ENCODE results near the gene PPFIBP1.
"Not testable (repeated sequence)": the region's sequence is repeated elsewhere in the genome, so short reads cannot be mapped to it uniquely, and the experiment has no call there.

PPFIBP1 gene

GRCh38 chr12:27576667-27577347, 52.8 kb downstream of the PPFIBP1 start:
- no peak for DNase-seq
- Mint-ChIP-seq H3K36me3 (peaks cover 2% of the 10 kb centered on the region), H3K4me3 (no peak overlapping the region), H3K4me1 (peaks cover 20% of the 10 kb centered on the region), H3K9me3 (no peaks in the 10 kb centered on the region), H3K27me3 (no peaks in the 10 kb centered on the region), H3K27ac (no peak overlapping the region)
- CTCF ChIA-PET: no interaction called here

GRCh38 chr12:27577688-27578087, 53.7 kb downstream of the PPFIBP1 start:
- no peak overlapping the region for H3K4me3 Mint-ChIP-seq
- peaks cover 24% of the 10 kb centered on the region for H3K4me1 Mint-ChIP-seq
- CTCF ChIA-PET: no interaction called here
- no peaks in the 10 kb centered on the region for H3K27me3 Mint-ChIP-seq
- H3K36me3 Mint-ChIP-seq: peaks cover 2% of the 10 kb centered on the region
- H3K9me3 Mint-ChIP-seq: no peaks in the 10 kb centered on the region
- no peak overlapping the region for H3K27ac Mint-ChIP-seq
- DNase-seq: no peak

GRCh38 chr12:27578689-27579372, 54.8 kb downstream of the PPFIBP1 start:
- peaks cover 24% of the 10 kb centered on the region for H3K4me1 Mint-ChIP-seq
- H3K27ac Mint-ChIP-seq: no peak overlapping the region
- CTCF ChIA-PET: no interaction called here
- H3K4me3 Mint-ChIP-seq: no peak overlapping the region
- H3K36me3 Mint-ChIP-seq: peaks cover 2% of the 10 kb centered on the region
- no peaks in the 10 kb centered on the region for H3K9me3 Mint-ChIP-seq
- H3K27me3 Mint-ChIP-seq: no peaks in the 10 kb centered on the region
- no peak for DNase-seq

- H3K9me3 Mint-ChIP-seq: no peaks in the 10 kb centered on the region
- H3K4me1 Mint-ChIP-seq: peaks cover 26% of the 10 kb centered on the region
- no peak overlapping the region for H3K4me3 Mint-ChIP-seq
- no peak for DNase-seq
- CTCF ChIA-PET: interaction anchor here (0.6 kb wide), 1 partner anchor 53 kb away, joined by 3 read pairs; no protein-coding TSS in a partner anchor
- H3K27ac Mint-ChIP-seq: no peak overlapping the region
- H3K36me3 Mint-ChIP-seq: peaks cover 2% of the 10 kb centered on the region
- no peaks in the 10 kb centered on the region for H3K27me3 Mint-ChIP-seq
Measured at GRCh38 chr12:27580561-27581330, 56.7 kb downstream of the PPFIBP1 start.

- H3K4me3 Mint-ChIP-seq, H3K9me3 Mint-ChIP-seq, H3K27me3 Mint-ChIP-seq, CTCF ChIA-PET, H3K36me3 Mint-ChIP-seq, H3K27ac Mint-ChIP-seq, DNase-seq: not testable (repeated sequence)
- peaks cover 26% of the 10 kb centered on the region for H3K4me1 Mint-ChIP-seq
Measured at GRCh38 chr12:27581331-27581671, 57.3 kb downstream of the PPFIBP1 start.

GRCh38 chr12:27581833-27582232, 57.8 kb downstream of the PPFIBP1 start:
- H3K27ac Mint-ChIP-seq, H3K36me3 Mint-ChIP-seq, H3K9me3 Mint-ChIP-seq, H3K27me3 Mint-ChIP-seq, DNase-seq, H3K4me3 Mint-ChIP-seq, CTCF ChIA-PET: not testable (repeated sequence)
- H3K4me1 Mint-ChIP-seq: peaks cover 26% of the 10 kb centered on the region

- DNase-seq, H3K4me3 Mint-ChIP-seq, H3K36me3 Mint-ChIP-seq, H3K9me3 Mint-ChIP-seq, H3K27ac Mint-ChIP-seq, H3K27me3 Mint-ChIP-seq, CTCF ChIA-PET: not testable (repeated sequence)
- peaks cover 26% of the 10 kb centered on the region for H3K4me1 Mint-ChIP-seq
Measured at GRCh38 chr12:27582445-27582844, 58.4 kb downstream of the PPFIBP1 start.

GRCh38 chr12:27583057-27583797, 59.2 kb downstream of the PPFIBP1 start:
- CTCF ChIA-PET: no interaction called here
- H3K4me1 Mint-ChIP-seq: peaks cover 33% of the 10 kb centered on the region

GRCh38 chr12:27583981-27584380, 60.0 kb downstream of the PPFIBP1 start:
- peaks cover 33% of the 10 kb centered on the region for H3K4me1 Mint-ChIP-seq
- CTCF ChIA-PET: no interaction called here
- H3K4me3 Mint-ChIP-seq: no peak overlapping the region
- no peaks in the 10 kb centered on the region for H3K27me3 Mint-ChIP-seq
- H3K36me3 Mint-ChIP-seq: peaks cover 2% of the 10 kb centered on the region
- no peak overlapping the region for H3K27ac Mint-ChIP-seq
- DNase-seq: no peak
- H3K9me3 Mint-ChIP-seq: no peaks in the 10 kb centered on the region

More at GRCh38 chr12:27583057-27583797, 59.2 kb downstream of the PPFIBP1 start:
- Mint-ChIP-seq H3K9me3 (no peaks in the 10 kb centered on the region), H3K36me3 (peaks cover 2% of the 10 kb centered on the region), H3K4me3 (no peak overlapping the region), H3K27ac (no peak overlapping the region), H3K27me3 (no peaks in the 10 kb centered on the region)
- DNase-seq: no peak

GRCh38 chr12:27585739-27586265, 61.8 kb downstream of the PPFIBP1 start:
- H3K9me3 Mint-ChIP-seq: no peaks in the 10 kb centered on the region
- peaks cover 2% of the 10 kb centered on the region for H3K36me3 Mint-ChIP-seq
- H3K27me3 Mint-ChIP-seq: no peaks in the 10 kb centered on the region
- H3K4me3 Mint-ChIP-seq: no peak overlapping the region
- H3K27ac Mint-ChIP-seq: no peak overlapping the region
- DNase-seq: no peak
- H3K4me1 Mint-ChIP-seq: peaks cover 28% of the 10 kb centered on the region
- CTCF ChIA-PET: interaction anchor here (1.0 kb wide), 1 partner anchor 13 kb away, joined by 6 read pairs; no protein-coding TSS in a partner anchor

GRCh38 chr12:27588075-27588730, 64.2 kb downstream of the PPFIBP1 start:
- H3K4me3 Mint-ChIP-seq: peak overlapping the region; percentile 43
- H3K27ac Mint-ChIP-seq: peak overlapping the region; percentile 62
- peaks cover 22% of the 10 kb centered on the region for H3K4me1 Mint-ChIP-seq
- H3K27me3 Mint-ChIP-seq, H3K9me3 Mint-ChIP-seq, H3K36me3 Mint-ChIP-seq, CTCF ChIA-PET, DNase-seq: not testable (repeated sequence)

- Mint-ChIP-seq H3K4me3 (no peak overlapping the region), H3K4me1 (peaks cover 22% of the 10 kb centered on the region), H3K9me3 (no peaks in the 10 kb centered on the region), H3K36me3 (no peaks in the 10 kb centered on the region), H3K27me3 (no peaks in the 10 kb centered on the region), H3K27ac (no peak overlapping the region)
- CTCF ChIA-PET: no interaction called here
- no peak for DNase-seq
Measured at GRCh38 chr12:27588776-27589175, 64.8 kb downstream of the PPFIBP1 start.

GRCh38 chr12:27589419-27589818, 65.4 kb downstream of the PPFIBP1 start:
- H3K36me3 Mint-ChIP-seq: no peaks in the 10 kb centered on the region
- no peak overlapping the region for H3K27ac Mint-ChIP-seq
- H3K4me1 Mint-ChIP-seq: peaks cover 22% of the 10 kb centered on the region
- no peak for DNase-seq
- CTCF ChIA-PET: no interaction called here
- no peak overlapping the region for H3K4me3 Mint-ChIP-seq
- H3K27me3 Mint-ChIP-seq: no peaks in the 10 kb centered on the region
- H3K9me3 Mint-ChIP-seq: no peaks in the 10 kb centered on the region

GRCh38 chr12:27591698-27592097, 67.7 kb downstream of the PPFIBP1 start:
- DNase-seq, H3K36me3 Mint-ChIP-seq, H3K9me3 Mint-ChIP-seq, H3K4me3 Mint-ChIP-seq, H3K27ac Mint-ChIP-seq, H3K27me3 Mint-ChIP-seq, CTCF ChIA-PET: not testable (repeated sequence)
- peaks cover 17% of the 10 kb centered on the region for H3K4me1 Mint-ChIP-seq

Measured in activated naive CD4-positive, alpha-beta T cell treated with anti-CD3 and anti-CD28 coated beads, Interleukin-2, amount 10 ng/mL, durations not matched to agents 7 days and 5 days (primary cell).